ENCODE results near the gene FAM163B. TPM values are rescaled to one million over a fixed set of nuclear protein-coding genes. Genes with fewer than 3 reads are reported as not detected.

Gene FAM163B
- polyA plus RNA-seq, 4 donors = 0.19 to 0.42 TPM; not detected in 2

DNA sequence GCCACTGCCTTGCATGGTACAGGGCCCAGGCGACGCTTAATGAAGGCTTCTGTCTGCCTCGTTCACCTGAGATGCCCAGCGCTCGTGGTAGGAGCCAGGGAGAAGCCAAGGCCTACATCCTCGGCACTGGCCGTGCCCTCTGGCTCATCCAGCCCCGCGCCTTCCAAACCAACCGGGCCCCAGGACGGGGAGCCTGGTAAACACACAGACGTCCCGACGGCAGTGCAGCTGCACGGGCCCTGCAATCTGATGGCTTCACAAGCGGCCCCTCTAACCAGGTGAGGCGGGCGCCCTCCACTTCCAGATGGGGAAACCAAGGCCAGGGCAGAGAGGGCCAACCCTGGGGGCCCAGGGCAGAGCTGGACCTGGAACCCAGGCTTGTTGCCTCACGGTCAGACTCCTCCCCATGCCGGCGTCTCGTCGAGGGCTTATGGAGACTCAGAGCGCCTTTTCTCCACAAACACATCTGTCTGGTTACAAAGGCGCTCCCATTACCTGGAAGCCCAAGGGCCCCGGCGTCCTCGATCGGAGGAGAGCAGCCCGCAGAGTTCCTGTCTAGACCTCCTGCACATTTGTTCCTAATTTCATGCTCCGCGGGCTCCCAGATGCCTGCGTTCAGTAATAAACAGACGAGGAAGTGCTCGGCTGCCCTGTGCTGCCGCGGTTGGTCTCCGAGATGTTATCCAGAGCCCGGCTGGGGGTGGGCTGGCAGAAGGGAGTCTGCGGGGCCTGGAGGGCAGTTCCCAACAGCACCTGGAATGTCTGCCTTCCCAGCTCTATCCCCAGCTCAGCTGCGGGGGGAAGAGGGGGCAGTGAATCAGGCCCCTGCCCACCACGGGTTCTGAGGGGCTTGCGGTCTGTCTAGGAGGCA, 23.5 kb downstream of the FAM163B start:
- DNase-seq (ENCODE audit: low read depth in 4 of 4, low spot score in 3 of 4) = peak in 1 of 4 donors; percentile 52

- DNase-seq (ENCODE audit: low read depth in 4 of 4, low spot score in 3 of 4) = no peak
These were observed 24.4 kb downstream of the FAM163B start for GRCh38 chr9:133584559-133585476.

DNA sequence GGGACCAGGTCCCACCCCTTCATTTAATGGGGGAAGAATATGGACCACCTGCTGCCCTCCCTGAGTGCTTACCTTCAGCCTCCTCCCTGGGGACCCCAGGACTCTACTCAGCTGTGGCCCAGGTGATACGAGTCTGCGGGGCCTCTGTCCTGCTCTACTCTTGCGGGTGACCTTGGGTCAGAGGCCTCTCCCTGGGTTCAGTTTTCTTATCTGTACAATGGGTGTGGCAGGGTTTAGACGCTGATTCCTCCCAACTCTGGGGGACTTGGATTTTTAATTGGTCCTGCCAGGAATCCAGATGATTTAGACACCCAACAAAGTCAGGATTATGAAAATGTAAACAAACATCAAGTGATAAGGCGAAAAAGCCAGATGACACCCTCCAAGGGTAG, 25.0 kb downstream of the FAM163B start:
- no peak for DNase-seq (ENCODE audit: low read depth in 4 of 4, low spot score in 3 of 4)

DNA sequence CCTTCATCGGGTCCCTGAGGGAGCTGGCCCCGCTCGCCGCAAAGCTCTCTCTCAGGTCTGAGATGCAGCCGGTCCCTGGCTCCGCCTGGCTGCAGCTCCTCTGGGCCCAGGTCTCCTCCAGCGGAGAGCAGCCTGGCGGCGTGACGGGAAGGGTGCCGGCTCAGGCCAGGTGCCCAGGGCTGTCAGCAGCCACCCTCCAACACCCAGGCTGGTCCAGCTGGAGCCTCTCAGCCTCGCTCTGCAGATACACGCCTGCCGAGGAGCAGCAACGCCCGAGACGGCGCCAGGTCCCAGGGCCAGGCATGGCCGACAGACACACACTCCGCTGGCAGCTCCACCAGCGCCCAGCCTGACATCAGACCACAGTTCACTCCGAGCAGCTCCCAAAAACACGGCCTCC, 25.6 kb downstream of the FAM163B start:
- no peak for DNase-seq (ENCODE audit: low read depth in 4 of 4, low spot score in 3 of 4)

- DNase-seq (ENCODE audit: low read depth in 4 of 4, low spot score in 3 of 4) = no peak
These were observed 26.1 kb downstream of the FAM163B start for GRCh38 chr9:133583111-133583510.

DNA sequence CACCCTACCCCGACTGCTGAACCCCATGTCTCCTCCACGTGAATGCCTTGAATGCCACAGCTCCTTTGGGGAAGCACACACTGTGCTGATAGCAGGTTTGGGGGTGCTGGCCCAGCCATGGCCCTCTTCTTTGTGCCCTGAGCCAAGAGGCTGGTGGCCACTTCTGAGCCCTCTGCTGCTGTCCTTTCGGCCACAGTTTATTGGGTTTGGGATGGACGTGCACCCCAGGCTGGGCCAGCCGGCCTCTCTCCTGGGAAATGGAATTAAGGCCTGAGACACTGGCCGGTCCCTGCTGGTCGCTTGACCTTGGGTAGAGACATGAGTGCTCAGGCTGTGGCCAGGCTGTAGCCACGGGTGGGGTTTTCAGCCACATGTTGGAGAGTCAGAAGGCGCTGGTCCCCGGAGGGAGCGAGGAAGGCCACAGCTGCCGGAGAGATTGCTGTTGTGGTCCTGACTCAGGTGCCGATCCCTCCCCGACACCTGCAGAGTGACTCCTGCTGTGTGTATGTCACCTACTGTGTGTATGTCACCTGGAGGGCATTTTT, 26.6 kb downstream of the FAM163B start:
- DNase-seq (ENCODE audit: low read depth in 4 of 4, low spot score in 3 of 4) = no peak

GRCh38 chr9:133581513-133582343, 27.5 kb downstream of the FAM163B start:
- no peak for DNase-seq (ENCODE audit: low read depth in 4 of 4, low spot score in 3 of 4)

GRCh38 chr9:133581011-133581410, 28.2 kb downstream of the FAM163B start:
- DNase-seq (ENCODE audit: low read depth in 4 of 4, low spot score in 3 of 4) = no peak

- no peak for DNase-seq (ENCODE audit: low read depth in 4 of 4, low spot score in 3 of 4)
These were observed 28.8 kb downstream of the FAM163B start for GRCh38 chr9:133580419-133580738.

- DNase-seq (ENCODE audit: low read depth in 4 of 4, low spot score in 3 of 4) = no peak
These were observed 29.4 kb downstream of the FAM163B start for GRCh38 chr9:133579601-133580418.

DNA sequence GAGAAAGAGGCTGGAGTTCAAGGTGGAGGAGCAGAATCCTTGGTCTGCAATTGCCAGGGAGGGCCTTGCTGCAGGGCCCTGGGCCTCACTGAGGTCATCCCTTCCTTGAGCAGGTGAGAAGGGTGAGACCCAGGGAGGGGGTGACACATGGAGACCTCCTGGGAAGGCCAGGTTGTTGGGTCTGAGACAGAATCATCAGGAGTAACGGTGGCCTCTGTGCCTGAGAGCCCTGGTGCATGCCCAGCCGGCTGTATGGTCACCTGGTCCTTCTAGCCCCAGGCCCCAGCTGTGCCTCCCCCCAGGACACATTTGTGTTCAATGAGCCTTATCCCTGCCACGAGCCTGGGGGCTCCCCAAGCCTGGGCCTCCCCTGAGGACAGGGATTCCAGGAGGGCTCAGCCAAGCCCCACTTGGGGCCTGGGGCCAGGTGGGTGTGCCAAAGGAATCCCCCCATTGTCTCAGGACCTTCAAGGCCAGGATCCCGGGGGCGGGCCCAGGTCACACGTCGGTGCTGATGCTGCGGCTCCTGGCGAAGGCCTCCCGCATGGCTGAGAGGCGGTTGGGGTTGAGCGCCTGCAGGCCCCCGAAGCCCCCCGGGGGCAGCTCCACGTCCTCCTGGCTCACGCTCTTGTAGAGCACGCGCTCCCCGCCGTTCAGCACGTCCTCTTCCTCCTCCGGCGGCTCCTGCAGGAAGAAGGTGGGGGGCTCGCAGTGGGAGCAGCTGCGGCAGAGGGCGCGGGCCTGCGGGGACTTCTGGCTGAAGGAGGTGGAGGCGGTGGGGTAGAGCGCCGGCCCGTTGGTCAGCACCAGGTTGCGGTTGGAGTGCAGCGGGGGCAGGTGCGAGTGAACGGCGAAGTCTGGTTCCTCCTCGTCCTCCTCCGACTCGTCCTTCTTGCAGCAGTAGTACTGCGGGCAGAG, 30.4 kb downstream of the FAM163B start:
- no peak for DNase-seq (ENCODE audit: low read depth in 4 of 4, low spot score in 3 of 4)

GRCh38 chr9:133577737-133578112, 31.5 kb downstream of the FAM163B start:
- DNase-seq (ENCODE audit: low read depth in 4 of 4, low spot score in 3 of 4) = no peak

GRCh38 chr9:133576875-133577736, 32.1 kb downstream of the FAM163B start:
- DNase-seq (ENCODE audit: low read depth in 4 of 4, low spot score in 3 of 4) = no peak

GRCh38 chr9:133576031-133576874, 32.9 kb downstream of the FAM163B start:
- DNase-seq (ENCODE audit: low read depth in 4 of 4, low spot score in 3 of 4) = no peak

- no peak for DNase-seq (ENCODE audit: low read depth in 4 of 4, low spot score in 3 of 4)
These were observed 33.8 kb downstream of the FAM163B start for GRCh38 chr9:133575186-133576030.

DNA sequence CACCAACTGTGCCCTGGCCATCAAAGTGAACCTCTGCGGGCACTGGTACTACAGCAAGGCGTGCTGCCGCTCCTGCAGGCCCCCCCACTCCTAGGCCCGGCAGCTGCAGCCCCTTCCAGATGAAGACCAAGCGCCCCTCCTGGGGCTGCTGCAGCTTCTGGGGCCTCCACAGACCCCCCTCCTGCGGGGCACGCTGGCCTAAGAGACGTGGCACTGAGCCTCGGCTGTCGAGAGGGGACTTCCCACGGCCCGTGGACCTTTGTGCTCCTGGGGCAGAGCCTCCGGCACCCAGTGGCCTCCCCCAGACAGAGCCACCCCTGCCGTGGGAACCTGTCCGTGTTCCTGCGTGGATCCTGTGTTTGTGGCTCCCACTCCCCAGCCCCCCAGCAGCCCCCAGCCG, 34.4 kb downstream of the FAM163B start:
- DNase-seq (ENCODE audit: low read depth in 4 of 4, low spot score in 3 of 4) = no peak

Measured in left renal pelvis (tissue), 4 donors.